ENCODE data around the gene CHST7.

DNA sequence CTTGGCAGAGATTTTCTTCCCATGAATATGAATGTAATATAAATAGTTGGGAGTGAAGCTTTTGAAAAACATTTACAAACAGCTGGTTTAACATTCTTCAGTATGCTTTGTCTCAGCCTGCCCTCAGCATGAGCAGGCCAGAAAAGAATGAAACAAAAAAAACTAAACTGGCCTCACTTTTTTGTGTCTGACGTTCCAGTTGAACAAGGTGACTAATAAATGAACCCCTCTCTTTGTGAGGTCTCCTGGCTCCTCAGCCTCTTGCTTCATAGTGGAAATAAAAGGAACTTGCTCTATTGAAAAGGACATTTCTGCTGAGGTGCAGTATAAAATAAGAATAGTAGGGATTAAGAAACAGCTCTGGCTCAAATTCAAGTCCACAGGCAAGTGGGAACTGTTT, 9.4 kb downstream of the CHST7 start:
- TF ChIP-seq POLR2A (IDR thresholded peaks at IDR 0.05; ENCODE audit: low read depth, low read length) (no peak), FOS (IDR thresholded peaks at IDR 0.05; ENCODE audit: low read depth, low read length) (no peak), CEBPB (IDR thresholded peaks at IDR 0.05; ENCODE audit: low read depth, low read length) (peak; percentile 86), RAD21 (IDR thresholded peaks at IDR 0.05; ENCODE audit: low read length) (no peak), CHD1 (IDR thresholded peaks at IDR 0.05; ENCODE audit: low read depth, low read length) (no peak), RFX5 (IDR thresholded peaks at IDR 0.05; ENCODE audit: low read depth, low read length) (no peak), SMC3 (IDR thresholded peaks at IDR 0.05; ENCODE audit: low read depth, low read length) (no peak), BHLHE40 (IDR thresholded peaks at IDR 0.05; ENCODE audit: low read depth, low read length) (no peak), MAFK (IDR thresholded peaks at IDR 0.05; ENCODE audit: low read depth, low read length) (no peak)
- TF ChIP-seq, protein P1, sequence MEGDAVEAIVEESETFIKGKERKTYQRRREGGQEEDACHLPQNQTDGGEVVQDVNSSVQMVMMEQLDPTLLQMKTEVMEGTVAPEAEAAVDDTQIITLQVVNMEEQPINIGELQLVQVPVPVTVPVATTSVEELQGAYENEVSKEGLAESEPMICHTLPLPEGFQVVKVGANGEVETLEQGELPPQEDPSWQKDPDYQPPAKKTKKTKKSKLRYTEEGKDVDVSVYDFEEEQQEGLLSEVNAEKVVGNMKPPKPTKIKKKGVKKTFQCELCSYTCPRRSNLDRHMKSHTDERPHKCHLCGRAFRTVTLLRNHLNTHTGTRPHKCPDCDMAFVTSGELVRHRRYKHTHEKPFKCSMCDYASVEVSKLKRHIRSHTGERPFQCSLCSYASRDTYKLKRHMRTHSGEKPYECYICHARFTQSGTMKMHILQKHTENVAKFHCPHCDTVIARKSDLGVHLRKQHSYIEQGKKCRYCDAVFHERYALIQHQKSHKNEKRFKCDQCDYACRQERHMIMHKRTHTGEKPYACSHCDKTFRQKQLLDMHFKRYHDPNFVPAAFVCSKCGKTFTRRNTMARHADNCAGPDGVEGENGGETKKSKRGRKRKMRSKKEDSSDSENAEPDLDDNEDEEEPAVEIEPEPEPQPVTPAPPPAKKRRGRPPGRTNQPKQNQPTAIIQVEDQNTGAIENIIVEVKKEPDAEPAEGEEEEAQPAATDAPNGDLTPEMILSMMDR (conservative IDR thresholded peaks at IDR 0.05; ENCODE audit: low read depth, low read length): no peak
- TF ChIP-seq, protein P2, sequence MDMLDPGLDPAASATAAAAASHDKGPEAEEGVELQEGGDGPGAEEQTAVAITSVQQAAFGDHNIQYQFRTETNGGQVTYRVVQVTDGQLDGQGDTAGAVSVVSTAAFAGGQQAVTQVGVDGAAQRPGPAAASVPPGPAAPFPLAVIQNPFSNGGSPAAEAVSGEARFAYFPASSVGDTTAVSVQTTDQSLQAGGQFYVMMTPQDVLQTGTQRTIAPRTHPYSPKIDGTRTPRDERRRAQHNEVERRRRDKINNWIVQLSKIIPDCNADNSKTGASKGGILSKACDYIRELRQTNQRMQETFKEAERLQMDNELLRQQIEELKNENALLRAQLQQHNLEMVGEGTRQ (IDR thresholded peaks at IDR 0.05; ENCODE audit: low read depth, low read length): no peak
